Thyroid gland (tissue), 4 donors: ENCODE measurements around the gene HNRNPDL.

Experiments used
- POLR2A ChIP-seq, 2 donors: fragments of 450-650 bp; IDR thresholded peaks; one replicate each; pipeline ENCODE4 v1.6.1; 2017; ENCODE audit warnings: antibody characterized with exemption in 2 of 2, mild to moderate bottlenecking in 2 of 2, moderate library complexity in 1 of 2
- TF ChIP-seq, protein P1 (sequence below), 6 experiments: fragments of 200-600 bp in 3 of 6; fragments of 450-650 bp in 3 of 6; sonication (generic) in 3 of 6; IDR thresholded peaks; one replicate each; pipeline ENCODE4 v1.5.1; 2016 to 2019; ENCODE audit warnings: antibody characterized with exemption in 6 of 6, mild to moderate bottlenecking in 2 of 6, inconsistent platforms in 1 of 6, moderate library complexity in 1 of 6

DNA sequence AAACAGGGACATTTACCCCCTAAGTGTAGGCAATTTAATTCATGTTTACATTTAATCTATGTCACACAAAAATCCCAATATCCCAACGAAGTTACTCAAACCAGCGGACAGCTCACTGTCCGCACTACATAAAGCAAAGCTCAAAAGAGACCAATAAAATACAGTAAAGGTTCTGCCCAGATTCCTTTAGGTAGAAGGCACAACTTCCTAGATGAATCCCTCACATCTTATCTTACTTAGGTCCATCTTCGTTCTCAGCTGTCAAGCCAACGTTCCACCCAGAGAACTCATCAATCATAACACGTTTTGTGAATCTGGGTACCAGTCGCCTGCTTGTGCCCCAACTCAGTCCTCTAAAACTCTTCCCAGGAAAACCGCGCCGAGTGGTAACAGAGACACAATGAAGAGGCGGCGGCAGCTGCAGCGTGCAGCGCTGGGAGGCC, 1.7 kb downstream of the HNRNPDL start:
- TF ChIP-seq, protein P1, sequence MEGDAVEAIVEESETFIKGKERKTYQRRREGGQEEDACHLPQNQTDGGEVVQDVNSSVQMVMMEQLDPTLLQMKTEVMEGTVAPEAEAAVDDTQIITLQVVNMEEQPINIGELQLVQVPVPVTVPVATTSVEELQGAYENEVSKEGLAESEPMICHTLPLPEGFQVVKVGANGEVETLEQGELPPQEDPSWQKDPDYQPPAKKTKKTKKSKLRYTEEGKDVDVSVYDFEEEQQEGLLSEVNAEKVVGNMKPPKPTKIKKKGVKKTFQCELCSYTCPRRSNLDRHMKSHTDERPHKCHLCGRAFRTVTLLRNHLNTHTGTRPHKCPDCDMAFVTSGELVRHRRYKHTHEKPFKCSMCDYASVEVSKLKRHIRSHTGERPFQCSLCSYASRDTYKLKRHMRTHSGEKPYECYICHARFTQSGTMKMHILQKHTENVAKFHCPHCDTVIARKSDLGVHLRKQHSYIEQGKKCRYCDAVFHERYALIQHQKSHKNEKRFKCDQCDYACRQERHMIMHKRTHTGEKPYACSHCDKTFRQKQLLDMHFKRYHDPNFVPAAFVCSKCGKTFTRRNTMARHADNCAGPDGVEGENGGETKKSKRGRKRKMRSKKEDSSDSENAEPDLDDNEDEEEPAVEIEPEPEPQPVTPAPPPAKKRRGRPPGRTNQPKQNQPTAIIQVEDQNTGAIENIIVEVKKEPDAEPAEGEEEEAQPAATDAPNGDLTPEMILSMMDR (IDR thresholded peaks at IDR 0.05) = no peak
- no peak for TF ChIP-seq POLR2A (IDR thresholded peaks at IDR 0.05)
